H1 (cell line): ENCODE measurements around the gene NCLN. TPM values are rescaled to one million over a fixed set of nuclear protein-coding genes. Genes with fewer than 3 reads are reported as not detected.

ENCODE experiments used
- CTCF ChIA-PET: fragments of 300-600 bp; sonication (Branson Sonifier 250); formaldehyde crosslinking; loops from one replicate; lab custom pipeline; 2021; ENCODE audit not compliant: partially characterized antibody; lab: Charles Lee
- POLR2A ChIA-PET: fragments of 300-600 bp; sonication (Branson Sonifier 250); formaldehyde crosslinking; loops from one replicate; lab custom pipeline; 2021; ENCODE audit warnings: inconsistent platforms; ENCODE audit not compliant: partially characterized antibody; lab: Charles Lee
- DNase-seq, 2 experiments: peaks; one replicate each; pipeline versions ENCODE4 v3.0.0 to v3.0.0-alpha.2; 2010 to 2022; ENCODE audit warnings: low spot score in 2 of 2, low read depth in 1 of 2, mixed read lengths in 1 of 2
- FAIRE-seq: peaks from 2 replicates; lab custom pipeline; 2011; peaks lifted over from hg19 to GRCh38; lab: Jason Lieb, UNC
- H2AFZ ChIP-seq: 2 replicates; pipeline ENCODE4 v1.8.1; 2012; ENCODE audit warnings: low read length, inconsistent platforms
- H2AK5ac ChIP-seq: 2 replicates; pipeline ENCODE4 v1.6.1; 2013; ENCODE audit warnings: low read depth, low read length
- H2BK120ac ChIP-seq: replicated peaks from 2 replicates; pipeline ENCODE3; 2013; ENCODE audit warnings: low read depth, low read length, inconsistent platforms
- H2BK12ac ChIP-seq: 2 replicates; pipeline ENCODE4 v1.6.1; 2013; ENCODE audit warnings: low read depth, low read length
- H2BK15ac ChIP-seq: 2 replicates; pipeline ENCODE4 v1.6.1; 2013; ENCODE audit warnings: low read length
- H2BK20ac ChIP-seq: 2 replicates; pipeline ENCODE4 v1.6.1; 2013; ENCODE audit warnings: low read length
- H2BK5ac ChIP-seq: 2 replicates; pipeline ENCODE4 v1.6.1; 2013; ENCODE audit warnings: low read depth, low read length
- H3K14ac ChIP-seq: 2 replicates; pipeline ENCODE4 v1.6.1; 2013; ENCODE audit warnings: inconsistent platforms; ENCODE audit not compliant: insufficient read length
- H3K18ac ChIP-seq: 2 replicates; pipeline ENCODE4 v1.6.1; 2013; ENCODE audit warnings: low read length; ENCODE audit errors: extremely low read depth
- H3K23ac ChIP-seq: 2 replicates; pipeline ENCODE4 v1.6.1; 2013; ENCODE audit warnings: inconsistent platforms; ENCODE audit not compliant: insufficient read length
- H3K23me2 ChIP-seq: 2 replicates; pipeline ENCODE4 v1.6.1; 2013; ENCODE audit warnings: low read depth, low read length
- H3K27ac ChIP-seq: 2 replicates; pipeline ENCODE4 v1.6.1; 2011; ENCODE audit warnings: low read depth, low read length, inconsistent platforms
- H3K27me3 ChIP-seq, 4 experiments: replicated peaks in 1 of 4; 1 replicate in 1 of 4; 2 replicates in 3 of 4; pipeline versions ENCODE4 v1.6.1 to v1.8.1; 2011 to 2013; ENCODE audit warnings: low read length in 3 of 4, mild to moderate bottlenecking in 3 of 4, inconsistent platforms in 2 of 4, mixed read lengths in 2 of 4, moderate library complexity in 1 of 4; ENCODE audit not compliant: control insufficient read depth in 3 of 4, insufficient read depth in 3 of 4; ENCODE audit errors: extremely low read depth in 1 of 4
- H3K36me3 ChIP-seq, 4 experiments: 2 replicates each; pipeline versions ENCODE4 v1.6.1 to v1.8.1; 2011 to 2013; ENCODE audit warnings: mild to moderate bottlenecking in 4 of 4, low read length in 3 of 4, moderate library complexity in 2 of 4, control low read depth in 1 of 4, inconsistent platforms in 1 of 4; ENCODE audit not compliant: insufficient read depth in 4 of 4, control insufficient read depth in 2 of 4
- H3K4ac ChIP-seq: replicated peaks from 2 replicates; pipeline ENCODE3; 2013; ENCODE audit warnings: low read length, low read depth, mixed read lengths, inconsistent platforms; ENCODE audit not compliant: insufficient read length
- H3K4me1 ChIP-seq, 4 experiments: replicated peaks in 1 of 4; 1 replicate in 1 of 4; 2 replicates in 3 of 4; pipeline versions ENCODE4 v1.6.1 to v1.8.1; 2011 to 2013; ENCODE audit warnings: low read length in 3 of 4, inconsistent platforms in 2 of 4, mixed read lengths in 1 of 4; ENCODE audit not compliant: insufficient read depth in 4 of 4, control insufficient read depth in 3 of 4
- H3K4me2 ChIP-seq, 2 experiments: 2 replicates each; pipeline versions ENCODE4 v1.6.1 to v1.8.1; 2011 to 2013; ENCODE audit warnings: low read depth in 2 of 2, low read length in 2 of 2, control low read depth in 1 of 2, inconsistent platforms in 1 of 2, mild to moderate bottlenecking in 1 of 2; ENCODE audit not compliant: insufficient read depth in 1 of 2
- H3K4me3 ChIP-seq, 4 experiments: fragments of 200-600, 300-600 bp in 1 of 4; sonication (generic), shearing (Covaris generic), sonication (Bioruptor Twin) in 1 of 4; 2 replicates each; pipeline versions ENCODE4 v1.5.1 to v1.8.1; 2011 to 2016; ENCODE audit warnings: low read length in 4 of 4, low read depth in 3 of 4, control low read depth in 2 of 4, inconsistent platforms in 2 of 4, mild to moderate bottlenecking in 2 of 4, mixed read lengths in 1 of 4, moderate library complexity in 1 of 4; ENCODE audit not compliant: insufficient read depth in 2 of 4; ENCODE audit errors: extremely low read depth in 1 of 4
- H3K56ac ChIP-seq: replicated peaks from 2 replicates; pipeline ENCODE3; 2013; ENCODE audit warnings: low read depth, mild to moderate bottlenecking, mixed read lengths, low read length, inconsistent platforms; ENCODE audit not compliant: insufficient read length
- H3K79me1 ChIP-seq: 2 replicates; pipeline ENCODE4 v1.6.1; 2013; ENCODE audit warnings: low read depth, low read length, control low read depth
- H3K79me2 ChIP-seq, 2 experiments: 2 replicates each; pipeline versions ENCODE4 v1.6.1 to v1.8.1; 2012 to 2013; ENCODE audit warnings: low read length in 2 of 2, mild to moderate bottlenecking in 2 of 2, inconsistent platforms in 1 of 2; ENCODE audit not compliant: insufficient read depth in 2 of 2, control insufficient read depth in 1 of 2
- H3K9ac ChIP-seq, 4 experiments: replicated peaks in 1 of 4; 1 replicate in 1 of 4; 2 replicates in 3 of 4; pipeline versions ENCODE4 v1.6.1 to v1.8.1; 2011 to 2013; ENCODE audit warnings: low read depth in 3 of 4, low read length in 3 of 4, control low read depth in 2 of 4, mild to moderate bottlenecking in 2 of 4, moderate library complexity in 2 of 4, inconsistent platforms in 1 of 4; ENCODE audit errors: extremely low read depth in 1 of 4
- H3K9me3 ChIP-seq, 2 experiments: 2 replicates each; pipeline versions ENCODE4 v1.6.1 to v1.8.1; 2012 to 2013; ENCODE audit warnings: mild to moderate bottlenecking in 2 of 2, moderate library complexity in 2 of 2, control low read depth in 1 of 2, inconsistent platforms in 1 of 2, low read depth in 1 of 2, low read length in 1 of 2, mixed read lengths in 1 of 2; ENCODE audit not compliant: insufficient read depth in 2 of 2
- H4K20me1 ChIP-seq, 2 experiments: replicated peaks in 1 of 2; 2 replicates each; pipeline versions ENCODE3 to v1.8.1; 2011 to 2013; ENCODE audit warnings: inconsistent platforms in 2 of 2, low read length in 2 of 2, mild to moderate bottlenecking in 1 of 2; ENCODE audit not compliant: insufficient read depth in 2 of 2, control insufficient read depth in 1 of 2
- H4K5ac ChIP-seq: 2 replicates; pipeline ENCODE4 v1.6.1; 2013; ENCODE audit warnings: low read length, low read depth, mixed read lengths, inconsistent platforms; ENCODE audit not compliant: insufficient read length
- H4K8ac ChIP-seq: 2 replicates; pipeline ENCODE4 v1.8.0; 2013; ENCODE audit warnings: mild to moderate bottlenecking, moderate library complexity, low read length, inconsistent platforms; ENCODE audit not compliant: insufficient read depth; ENCODE audit errors: extremely low read depth
- H4K91ac ChIP-seq: replicated peaks from 2 replicates; pipeline ENCODE3; 2013; ENCODE audit warnings: low read length, mixed read lengths, inconsistent platforms; ENCODE audit not compliant: insufficient read length
- CHD1 ChIP-seq: IDR thresholded peaks from 2 replicates; pipeline ENCODE4 v1.6.1; 2012; ENCODE audit warnings: low read depth, low read length, improper control_type of control experiment
- CREB1 ChIP-seq: IDR thresholded peaks from 2 replicates; pipeline ENCODE4 v1.6.1; 2012; ENCODE audit warnings: inconsistent platforms
- FOSL1 ChIP-seq: IDR thresholded peaks from 2 replicates; pipeline ENCODE4 v1.6.1; 2011; ENCODE audit warnings: mild to moderate bottlenecking, low read depth, low read length, moderate library complexity; ENCODE audit not compliant: insufficient read depth
- GTF2F1 ChIP-seq: IDR thresholded peaks from 2 replicates; pipeline ENCODE4 v1.6.1; 2012; ENCODE audit warnings: low read depth, low read length, improper control_type of control experiment, borderline replicate concordance
- HDAC6 ChIP-seq: IDR thresholded peaks from one replicate; pipeline ENCODE4 v1.7.1; 2012; ENCODE audit warnings: low read depth, mild to moderate bottlenecking, inconsistent platforms, low read length, moderate library complexity
- KDM1A ChIP-seq: fragments of 200-600, 300-600 bp; sonication (generic); IDR thresholded peaks from 2 replicates; pipeline ENCODE4 v1.7.1; 2016; ENCODE audit warnings: mild to moderate bottlenecking, low read length, borderline replicate concordance
- KDM5A ChIP-seq: fragments of 200-600 bp; IDR thresholded peaks from 2 replicates; pipeline ENCODE4 v1.7.1; 2012; ENCODE audit warnings: mild to moderate bottlenecking, low read length, inconsistent platforms, mixed read lengths
- MAFK ChIP-seq: IDR thresholded peaks from 2 replicates; pipeline ENCODE4 v1.6.1; 2012; ENCODE audit warnings: low read depth, mild to moderate bottlenecking, improper control_type of control experiment, low read length
- NANOG ChIP-seq: IDR thresholded peaks from 2 replicates; pipeline ENCODE4 v1.6.1; 2011; ENCODE audit warnings: low read length, low read depth, mild to moderate bottlenecking, inconsistent platforms; ENCODE audit not compliant: insufficient read depth, poor library complexity, severe bottlenecking
- RBBP5 ChIP-seq: IDR thresholded peaks from 2 replicates; pipeline ENCODE4 v1.7.1; 2012; ENCODE audit warnings: low read depth, mild to moderate bottlenecking, inconsistent platforms, low read length, moderate library complexity, borderline replicate concordance
- SP2 ChIP-seq: IDR thresholded peaks from 2 replicates; pipeline ENCODE4 v1.6.1; 2012; ENCODE audit warnings: mild to moderate bottlenecking, low read length, inconsistent platforms
- SP4 ChIP-seq: IDR thresholded peaks from 2 replicates; pipeline ENCODE4 v1.6.1; 2012; ENCODE audit warnings: low read length, inconsistent platforms
- ZNF274 ChIP-seq: IDR thresholded peaks from 2 replicates; pipeline ENCODE4 v1.7.0; 2012; ENCODE audit warnings: low read length, borderline replicate concordance; ENCODE audit errors: extremely low read depth
- WGBS, 2 experiments: shearing (Covaris generic) in 1 of 2; methylation state at CpG; one replicate each; pipeline versions ENCODE4 v1.1.6 to v1.1.7; 2013 to 2015; ENCODE audit warnings: low lambda C conversion rate in 2 of 2, mixed read lengths in 2 of 2, inconsistent platforms in 1 of 2, low coverage in 1 of 2, missing lambda C conversion rate in 1 of 2; ENCODE audit not compliant: insufficient replicate concordance in 2 of 2, insufficient coverage in 1 of 2, insufficient read length in 1 of 2; ENCODE audit errors: extremely low coverage in 1 of 2, missing lambda C conversion rate in 1 of 2; 5-methylcytosine and 5-hydroxymethylcytosine counted together
- polyA plus RNA-seq, 7 experiments: library from polyadenylated mRNA; depleted of rRNA in 3 of 7; stranded (reverse) in 5 of 7; unstranded in 2 of 7; fragments of >200 nt in 5 of 7; fragments of 200-250 nt in 2 of 7; gene quantifications; 1 replicate in 5 of 7; 2 replicates in 1 of 7; 4 replicates in 1 of 7; pipeline versions ENCODE4 v1.2.1 to v1.2.3, GENCODE V29; 2011 to 2013; ENCODE audit warnings: missing spikeins in 2 of 7, mixed read lengths in 2 of 7
- total RNA-seq: library from RNA; stranded (reverse); fragmentation: NEBNext Ultra II Directional; extraction: Animal tissue kit (Norgen Biotek cat#: 25700); gene quantifications from 2 replicates; pipeline ENCODE4 v1.2.1, GENCODE V29; 2021
- TF ChIP-seq, protein P1 (sequence below): IDR thresholded peaks from 2 replicates; pipeline ENCODE4 v1.6.1; 2011; ENCODE audit warnings: low read length, improper control_type of control experiment

NCLN gene
- total and polyA plus RNA-seq, 2 of the 8 experiments (the other 6 are each of a cell fraction or from before 2014, with no cell fraction given) = 89.2 to 103 TPM

GRCh38 chr19:3146677-3147100 is 39.0 kb upstream of the NCLN start:
- Histone ChIP-seq H3K4me2 (no peak overlapping the region), H4K20me1 (peaks cover 0 to 3% of the 10 kb centered on the region in 2 experiments), H2BK120ac (no peak overlapping the region), H3K9ac (no peak overlapping the region), H4K5ac (no peak overlapping the region), H2BK20ac (no peak overlapping the region), H2BK12ac (no peak overlapping the region), H3K4ac (no peak overlapping the region), H2AK5ac (no peak overlapping the region), H2AFZ (no peak overlapping the region), H3K79me1 (no peaks in the 10 kb centered on the region), H4K91ac (no peak overlapping the region), H3K4me3 (no peak overlapping the region), H3K4me1 (peaks cover 0 to 5% (median 2%) of the 10 kb centered on the region in 4 experiments; a peak in 1 of 7 replicates), H3K27me3 (no peaks in the 10 kb centered on the region; a peak in 1 of 7 replicates), H2BK15ac (no peak overlapping the region), H3K79me2 (no peaks in the 10 kb centered on the region), H4K8ac (no peak overlapping the region), H3K18ac (no peak overlapping the region), H2BK5ac (no peak overlapping the region), H3K27ac (no peak overlapping the region), H3K56ac (no peak overlapping the region), H3K14ac (no peak overlapping the region), H3K36me3 (no peaks in the 10 kb centered on the region), H3K23me2 (no peaks in the 10 kb centered on the region), H3K9me3 (no peaks in the 10 kb centered on the region), H3K23ac (no peak overlapping the region)
- DNase-seq (peak in 1 of 2 experiments; percentile 96), FAIRE-seq (no peak)
- CTCF ChIA-PET = interaction anchor here (0.6 to 12.0 kb wide), 16 partner anchors 8 to 812 kb away, joined by 3 to 166 read pairs (median 4); no protein-coding TSS in a partner anchor
- POLR2A ChIA-PET = no interaction called here
- WGBS, 2 experiments = 88% methylated on average over 2 of the region's 5 CpGs; no CpG with 5 or more reads in 1 of the 2 experiments
- TF ChIP-seq MAFK (no peak), SP4 (no peak), KDM1A (peak; percentile 97), SP2 (no peak), ZNF274 (no peak), CHD1 (no peak), HDAC6 (no peak), FOSL1 (no peak), GTF2F1 (no peak), CREB1 (no peak), NANOG (no peak), RBBP5 (no peak), KDM5A (no peak)
- TF ChIP-seq, protein P1, sequence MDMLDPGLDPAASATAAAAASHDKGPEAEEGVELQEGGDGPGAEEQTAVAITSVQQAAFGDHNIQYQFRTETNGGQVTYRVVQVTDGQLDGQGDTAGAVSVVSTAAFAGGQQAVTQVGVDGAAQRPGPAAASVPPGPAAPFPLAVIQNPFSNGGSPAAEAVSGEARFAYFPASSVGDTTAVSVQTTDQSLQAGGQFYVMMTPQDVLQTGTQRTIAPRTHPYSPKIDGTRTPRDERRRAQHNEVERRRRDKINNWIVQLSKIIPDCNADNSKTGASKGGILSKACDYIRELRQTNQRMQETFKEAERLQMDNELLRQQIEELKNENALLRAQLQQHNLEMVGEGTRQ = no peak
